Small intestine (tissue), 7 donors: Measurements from ENCODE around the gene FZD2. TPM values are rescaled to one million over a fixed set of nuclear protein-coding genes. Genes with fewer than 3 reads are reported as not detected.
"Not testable (repeated sequence)": the region's sequence is repeated elsewhere in the genome, so short reads cannot be mapped to it uniquely, and the experiment has no call there.

ENCODE experiments used
- DNase-seq, 2 donors: peaks; one replicate each; pipeline versions ENCODE4 v3.0.0 to v3.0.0-alpha.2; 2013
- FAIRE-seq: peaks from 2 replicates; lab custom pipeline; 2012; peaks lifted over from hg19 to GRCh38; lab: Jason Lieb, UNC
- H3K27ac ChIP-seq, 3 donors: one replicate each; pipeline ENCODE4 v1.5.1; 2013; ENCODE audit warnings: low read length in 2 of 3, mild to moderate bottlenecking in 2 of 3, control low read depth in 1 of 3, inconsistent platforms in 1 of 3, low read depth in 1 of 3, moderate library complexity in 1 of 3
- H3K27me3 ChIP-seq, 3 donors: one replicate each; pipeline ENCODE4 v1.6.1; 2013; ENCODE audit warnings: low read length in 3 of 3, inconsistent platforms in 1 of 3; ENCODE audit not compliant: control insufficient read depth in 3 of 3, insufficient read depth in 3 of 3
- H3K36me3 ChIP-seq, 3 donors: one replicate each; pipeline ENCODE4 v1.6.1; 2013; ENCODE audit warnings: low read length in 3 of 3, inconsistent platforms in 1 of 3, low read depth in 1 of 3, mild to moderate bottlenecking in 1 of 3, moderate library complexity in 1 of 3; ENCODE audit not compliant: control insufficient read depth in 3 of 3, insufficient read depth in 2 of 3
- H3K4me1 ChIP-seq, 3 donors: one replicate each; pipeline ENCODE4 v1.6.1; 2013; ENCODE audit warnings: low read length in 2 of 3, inconsistent platforms in 1 of 3, low read depth in 1 of 3, mild to moderate bottlenecking in 1 of 3, moderate library complexity in 1 of 3; ENCODE audit not compliant: control insufficient read depth in 3 of 3, insufficient read depth in 2 of 3
- H3K4me3 ChIP-seq, 3 donors: one replicate each; pipeline ENCODE4 v1.5.1; 2013; ENCODE audit warnings: low read length in 3 of 3, control low read depth in 1 of 3, inconsistent platforms in 1 of 3, low read depth in 1 of 3, mild to moderate bottlenecking in 1 of 3, moderate library complexity in 1 of 3
- H3K9me3 ChIP-seq, 2 donors: one replicate each; pipeline ENCODE4 v1.6.1; 2013; ENCODE audit warnings: low read depth in 1 of 2, low read length in 1 of 2; ENCODE audit not compliant: control insufficient read depth in 2 of 2, insufficient read depth in 1 of 2
- WGBS, 3 donors: extraction: QIAGEN DNeasy Blood & Tissue Kit; methylation state at CpG; one replicate each; pipeline ENCODE4 v1.1.7; 2013; 5-methylcytosine and 5-hydroxymethylcytosine counted together
- polyA plus RNA-seq, 4 donors: library from polyadenylated mRNA; stranded (reverse) in 3 of 4; unstranded in 1 of 4; fragments of 200-250 nt in 3 of 4; fragments of 120-200 nt in 1 of 4; gene quantifications; one replicate each; pipeline versions ENCODE4 v1.2.1 to v1.2.3, GENCODE V29; 2013
- donor health status: healthy with polysubstance abuse.
- donor health status: control.
- donor health status: control.
- donor health status: Bipolar disorder and iron deficiency.
- donor health status: healthy.

The FZD2 gene
- polyA plus RNA-seq, 4 donors = 0.79 to 3.1 TPM; not detected in 2

- no peak for DNase-seq
- H3K36me3 ChIP-seq = no peaks in the 10 kb centered on the region
- H3K9me3 ChIP-seq = no peaks in the 10 kb centered on the region
- H3K4me1 ChIP-seq = peaks cover 0 to 3% (median 0%) of the 10 kb centered on the region in 3 donors
- FAIRE-seq = no peak
- H3K27me3 ChIP-seq = peaks cover 0 to 4% (median 0%) of the 10 kb centered on the region in 3 donors
- no peak overlapping the region for H3K4me3 ChIP-seq
- WGBS, 3 donors = 80 to 87% (median 83%) methylated on average over 11 of the region's 11 CpGs
- no peak overlapping the region for H3K27ac ChIP-seq
These were observed 24.6 kb downstream of the FZD2 start for GRCh38 chr17:44581868-44582267.

- no peak overlapping the region for H3K4me3 ChIP-seq
- H3K27ac ChIP-seq = no peak overlapping the region
- no peaks in the 10 kb centered on the region for H3K36me3 ChIP-seq
- H3K27me3 ChIP-seq = peaks cover 0 to 2% (median 0%) of the 10 kb centered on the region in 3 donors
- DNase-seq (no peak), FAIRE-seq (no peak)
- WGBS, 3 donors = 80 to 84% (median 83%) methylated on average over 13 of the region's 13 CpGs
- peaks cover 0 to 12% (median 0%) of the 10 kb centered on the region in 3 donors for H3K4me1 ChIP-seq
- no peaks in the 10 kb centered on the region for H3K9me3 ChIP-seq
These were observed 27.2 kb downstream of the FZD2 start for GRCh38 chr17:44584443-44584842.

DNA sequence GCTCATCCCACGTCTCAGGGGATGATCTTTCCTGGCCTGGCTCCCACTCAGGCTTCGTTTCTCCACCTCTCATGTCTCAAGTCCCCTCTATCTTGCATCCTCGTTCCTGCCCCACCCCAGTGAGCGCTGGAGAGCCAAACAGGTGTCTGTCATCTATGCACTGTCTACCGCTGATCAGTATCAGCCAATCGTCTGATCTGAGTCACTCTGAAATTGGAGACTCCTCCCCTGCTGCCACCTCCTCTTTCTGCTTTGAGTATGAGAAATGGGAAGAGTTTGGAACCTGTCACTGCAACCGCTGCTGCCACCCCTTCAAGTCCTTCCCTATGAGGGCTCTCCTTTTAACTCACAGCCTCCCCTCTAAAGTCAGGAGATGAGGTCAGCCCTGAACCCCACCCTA lies 28.0 kb downstream of the FZD2 start:
- no peak for DNase-seq
- Histone ChIP-seq H3K4me1 (peaks cover 0 to 12% (median 0%) of the 10 kb centered on the region in 3 donors), H3K27ac (no peak overlapping the region), H3K36me3 (no peaks in the 10 kb centered on the region), H3K4me3 (no peak overlapping the region), H3K9me3 (no peaks in the 10 kb centered on the region), H3K27me3 (no peaks in the 10 kb centered on the region)
- 45 to 60% (median 56%) methylated on average over 7 of the region's 7 CpGs for WGBS, 3 donors
- FAIRE-seq = no peak

GRCh38 chr17:44587339-44587738 lies 30.1 kb downstream of the FZD2 start:
- Histone ChIP-seq H3K4me3 (no peak overlapping the region), H3K4me1 (peaks cover 0 to 12% (median 0%) of the 10 kb centered on the region in 3 donors), H3K27ac (peak overlapping the region in 1 of 3 donors; percentile 48), H3K9me3 (no peaks in the 10 kb centered on the region), H3K27me3 (no peaks in the 10 kb centered on the region), H3K36me3 (no peaks in the 10 kb centered on the region)
- 6 to 34% (median 24%) methylated on average over 2 of the region's 2 CpGs for WGBS, 3 donors
- peak in 1 of 2 donors; percentile 77 for DNase-seq
- no peak for FAIRE-seq

DNA sequence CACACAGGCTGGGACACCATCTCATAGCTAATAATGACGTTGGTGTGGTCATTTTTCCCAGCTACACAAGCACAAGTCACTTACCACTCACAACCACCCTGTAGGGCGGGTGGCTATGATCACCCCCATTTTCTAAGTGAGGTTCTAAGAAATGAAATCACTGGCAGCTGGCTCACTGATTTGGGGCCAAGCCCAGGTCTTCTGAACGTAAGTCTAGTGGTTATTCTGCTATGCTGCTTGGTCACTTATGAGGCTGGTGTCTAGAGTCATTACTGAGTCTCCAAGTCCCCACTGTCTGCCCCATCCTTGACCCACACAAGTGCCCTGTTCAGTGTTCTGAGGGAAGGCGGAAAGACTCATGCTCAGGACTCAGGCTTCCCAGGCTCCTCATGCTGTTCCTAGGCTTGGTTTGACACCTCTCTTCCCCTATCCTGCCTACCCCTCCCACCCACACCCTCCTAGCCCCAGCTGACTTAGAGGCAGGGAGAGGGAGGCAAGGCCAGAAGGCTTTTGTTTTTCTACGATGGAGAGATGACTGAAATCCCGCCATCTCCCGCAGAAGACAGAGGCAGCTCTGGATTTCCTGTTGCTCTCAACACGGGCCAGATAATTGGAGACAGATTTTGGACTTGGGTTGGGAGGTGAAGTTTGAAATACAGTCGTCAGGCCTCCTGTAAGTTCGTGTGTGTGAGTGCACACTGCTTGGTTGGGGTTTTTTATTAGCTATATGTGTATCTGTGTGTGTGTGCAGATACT lies 32.2 kb downstream of the FZD2 start:
- 47 to 60% (median 60%) methylated on average over 10 of the region's 10 CpGs for WGBS, 3 donors
- H3K4me3 ChIP-seq = no peak overlapping the region

DNA sequence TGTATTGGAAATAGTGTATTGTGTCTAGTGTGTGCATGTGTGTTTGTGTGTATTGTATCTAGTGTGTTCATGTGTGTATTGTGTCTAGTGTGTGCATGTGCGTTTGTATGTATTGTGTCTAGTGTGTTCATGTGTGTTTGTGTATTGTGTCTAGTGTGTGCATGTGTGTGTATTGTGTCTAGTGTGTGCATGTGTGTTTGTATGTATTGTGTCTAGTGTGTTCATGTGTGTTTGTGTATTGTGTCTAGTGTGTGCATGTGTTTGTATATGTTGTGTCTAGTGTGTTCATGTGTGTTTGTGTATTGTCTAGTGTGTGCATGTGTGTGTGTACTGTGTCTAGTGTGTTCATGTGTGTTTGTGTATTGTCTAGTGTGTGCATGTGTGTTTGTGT lies 32.8 kb downstream of the FZD2 start:
- H3K27me3 ChIP-seq, DNase-seq, FAIRE-seq, H3K36me3 ChIP-seq, H3K4me3 ChIP-seq, H3K27ac ChIP-seq, H3K9me3 ChIP-seq: not testable (repeated sequence)
- H3K4me1 ChIP-seq = peaks cover 0 to 12% (median 0%) of the 10 kb centered on the region in 3 donors
- WGBS, 3 donors = 90 to 100% (median 92%) methylated on average over 1 of the region's 1 CpG

More for the DNA sequence above, 32.2 kb downstream of the FZD2 start:
- Histone ChIP-seq H3K36me3 (no peaks in the 10 kb centered on the region), H3K27me3 (no peaks in the 10 kb centered on the region), H3K27ac (no peak overlapping the region), H3K9me3 (no peaks in the 10 kb centered on the region), H3K4me1 (peaks cover 0 to 12% (median 0%) of the 10 kb centered on the region in 3 donors)
- FAIRE-seq = no peak
- DNase-seq = no peak

DNA sequence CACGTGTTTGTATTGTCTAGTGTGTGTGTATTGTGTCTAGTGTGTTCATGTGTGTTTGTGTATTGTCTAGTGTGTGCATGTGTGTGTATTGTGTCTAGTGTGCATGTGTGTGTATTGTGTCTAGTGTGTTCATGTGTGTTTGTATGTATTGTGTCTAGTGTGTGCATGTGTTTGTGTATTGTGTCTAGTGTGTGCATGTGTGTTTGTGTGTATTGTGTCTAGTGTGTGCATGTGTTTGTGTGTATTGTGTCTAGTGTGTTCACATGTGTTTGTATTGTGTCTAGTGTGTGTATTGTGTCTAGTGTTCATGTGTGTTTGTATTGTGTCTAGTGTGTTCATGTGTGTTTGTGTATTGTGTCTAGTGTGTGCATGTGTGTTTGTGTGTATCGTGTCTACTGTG lies 33.5 kb downstream of the FZD2 start:
- H3K36me3 ChIP-seq, H3K9me3 ChIP-seq, DNase-seq, FAIRE-seq, H3K27me3 ChIP-seq, H3K27ac ChIP-seq, H3K4me3 ChIP-seq: not testable (repeated sequence)
- peaks cover 0 to 12% (median 0%) of the 10 kb centered on the region in 3 donors for H3K4me1 ChIP-seq
- WGBS, 3 donors = 69 to 82% (median 81%) methylated on average over 2 of the region's 2 CpGs

DNA sequence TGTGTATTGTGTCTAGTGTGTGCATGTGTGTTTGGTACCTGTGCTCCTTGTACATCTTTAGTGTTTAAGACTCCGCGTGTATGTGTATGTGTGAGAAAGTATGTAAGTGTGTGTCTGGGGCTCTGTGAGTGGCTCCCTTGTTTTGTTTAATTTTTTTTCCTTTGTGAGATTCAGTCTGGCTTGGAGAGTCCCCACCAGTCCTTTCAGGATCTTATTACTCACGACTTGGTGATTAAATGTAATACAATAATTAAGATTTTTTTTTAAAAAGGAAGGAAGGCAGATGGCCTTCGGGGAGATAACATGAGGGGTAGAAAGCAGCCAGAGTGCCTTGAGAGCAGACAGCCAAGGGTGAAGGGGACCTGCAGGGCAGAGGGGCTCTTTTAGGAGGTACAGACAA lies 33.9 kb downstream of the FZD2 start:
- H3K27me3 ChIP-seq = peaks cover 0 to 2% (median 0%) of the 10 kb centered on the region in 3 donors
- DNase-seq (no peak), FAIRE-seq (no peak)
- H3K36me3 ChIP-seq = no peaks in the 10 kb centered on the region
- H3K4me3 ChIP-seq = no peak overlapping the region
- WGBS, 3 donors = 63 to 68% (median 64%) methylated on average over 4 of the region's 4 CpGs
- H3K4me1 ChIP-seq = peaks cover 0 to 12% (median 0%) of the 10 kb centered on the region in 3 donors
- no peaks in the 10 kb centered on the region for H3K9me3 ChIP-seq
- H3K27ac ChIP-seq = no peak overlapping the region
